KMS-11 (cell line): Measurements from ENCODE around the gene ARPC1A.
"Not testable (repeated sequence)": the region's sequence is repeated elsewhere in the genome, so short reads cannot be mapped to it uniquely, and the experiment has no call there.

Experiments
- H2AFZ ChIP-seq: fragments of 200-600 bp; sonication (generic); 2 replicates; pipeline ENCODE4 v1.6.1; 2016; ENCODE audit warnings: antibody characterized with exemption, mixed run types, low read depth
- H3K27ac ChIP-seq: fragments of 200-600 bp; sonication (generic); 2 replicates; pipeline ENCODE4 v1.6.1; 2016; ENCODE audit warnings: mild to moderate bottlenecking, mixed run types
- H3K27me3 ChIP-seq: fragments of 200-600 bp; sonication (generic); 2 replicates; pipeline ENCODE4 v1.6.1; 2017; ENCODE audit warnings: mild to moderate bottlenecking, low read depth, mixed run types, moderate library complexity; ENCODE audit not compliant: insufficient read depth
- H3K36me3 ChIP-seq: fragments of 200-600 bp; sonication (generic); 2 replicates; pipeline ENCODE4 v1.6.1; 2017; ENCODE audit warnings: mild to moderate bottlenecking, mixed run types; ENCODE audit not compliant: insufficient read depth
- H3K4me1 ChIP-seq: fragments of 200-600 bp; sonication (generic); 2 replicates; pipeline ENCODE4 v1.6.1; 2016; ENCODE audit warnings: mild to moderate bottlenecking, low read depth, mixed run types; ENCODE audit not compliant: poor library complexity, severe bottlenecking
- H3K4me2 ChIP-seq: fragments of 200-600 bp; sonication (generic); 2 replicates; pipeline ENCODE4 v1.7.0; 2016; ENCODE audit warnings: mild to moderate bottlenecking, mixed run types
- H3K4me3 ChIP-seq: fragments of 200-600 bp; sonication (generic); IDR thresholded peaks from 2 replicates; pipeline ENCODE4 v1.6.1; 2017; ENCODE audit warnings: low read depth, low read length, mixed read lengths; ENCODE audit not compliant: insufficient read depth
- H3K79me2 ChIP-seq: fragments of 200-600 bp; sonication (generic); 2 replicates; pipeline ENCODE4 v1.6.1; 2016; ENCODE audit warnings: low read depth, mixed run types; ENCODE audit not compliant: insufficient read depth
- H3K9ac ChIP-seq: fragments of 200-600 bp; sonication (generic); 2 replicates; pipeline ENCODE4 v1.6.1; 2016; ENCODE audit warnings: mild to moderate bottlenecking, mixed run types
- H4K20me1 ChIP-seq: fragments of 200-600 bp; sonication (generic); 2 replicates; pipeline ENCODE4 v1.6.1; 2016; ENCODE audit warnings: mild to moderate bottlenecking, mixed run types; ENCODE audit not compliant: insufficient read depth
- CTCF ChIP-seq: fragments of 200-600 bp; sonication (generic); conservative IDR thresholded peaks from 2 replicates; pipeline ENCODE4 v1.6.1; 2017; ENCODE audit warnings: low read depth, mild to moderate bottlenecking, antibody characterized with exemption, low read length, moderate library complexity, mixed read lengths

Gene ARPC1A

GRCh38 chr7:99325592-99326407 lies at the start of gene ARPC1A:
Gene ARPC1A, plus strand, starts transcription at chr7:99325898. Its CDS starts 7,456 bp downstream, at chr7:99333354.
- TF ChIP-seq CTCF: no peak
- Histone ChIP-seq H3K27ac (peak within 1 kb of the TSS; percentile 40; the same call in 1 of the 2 replicates), H3K9ac (peak within 1 kb of the TSS; percentile 77), H3K36me3 (no peaks in the 10 kb centered on the region), H3K27me3 (no peaks in the 10 kb centered on the region), H3K79me2 (peaks cover 61% of the 10 kb centered on the region), H3K4me3 (no peak within 1 kb of the TSS), H4K20me1 (no peaks in the 10 kb centered on the region), H3K4me1 (peaks cover 41% of the 10 kb centered on the region), H2AFZ (peak within 1 kb of the TSS; percentile 90), H3K4me2 (peak within 1 kb of the TSS; percentile 87)

GRCh38 chr7:99278180-99278579 lies 47.5 kb upstream of the ARPC1A start:
- Histone ChIP-seq H3K27ac (no peak overlapping the region), H3K4me1 (no peaks in the 10 kb centered on the region), H3K36me3 (no peaks in the 10 kb centered on the region), H3K27me3 (no peaks in the 10 kb centered on the region), H4K20me1 (no peaks in the 10 kb centered on the region), H3K4me2 (no peak overlapping the region), H3K79me2 (no peaks in the 10 kb centered on the region), H3K4me3 (no peak overlapping the region), H2AFZ (no peak overlapping the region), H3K9ac (no peak overlapping the region)
- no peak for TF ChIP-seq CTCF

- not testable (repeated sequence) for H3K4me3 ChIP-seq, H3K27ac ChIP-seq, H3K27me3 ChIP-seq, H3K36me3 ChIP-seq, H4K20me1 ChIP-seq, H2AFZ ChIP-seq, H3K9ac ChIP-seq, H3K79me2 ChIP-seq, H3K4me2 ChIP-seq, H3K4me1 ChIP-seq
Measured at GRCh38 chr7:99284165-99284564, 41.5 kb upstream of the ARPC1A start.

GRCh38 chr7:99287779-99288534 lies 37.7 kb upstream of the ARPC1A start:
- no peaks in the 10 kb centered on the region for H3K79me2 ChIP-seq
- no peak for TF ChIP-seq CTCF
- no peaks in the 10 kb centered on the region for H3K27me3 ChIP-seq
- H4K20me1 ChIP-seq: no peaks in the 10 kb centered on the region
- no peak overlapping the region for H3K27ac ChIP-seq
- H3K36me3 ChIP-seq: no peaks in the 10 kb centered on the region
- no peak overlapping the region for H3K9ac ChIP-seq
- no peak overlapping the region for H3K4me2 ChIP-seq
- no peaks in the 10 kb centered on the region for H3K4me1 ChIP-seq
- H3K4me3 ChIP-seq: no peak overlapping the region
- H2AFZ ChIP-seq: no peak overlapping the region
